GM18520 (cell line): ENCODE data around the gene PIBF1.
A peak's percentile ranks its signal among the peaks of the same experiment; 100 is the strongest.

Experiments
- ATAC-seq: cut with Tn5 transposase; IDR thresholded peaks from one replicate; pipeline ENCODE4 v1.9.1; 2021; ENCODE audit not compliant: unreplicated experiment

Gene PIBF1

GRCh38 chr13:73058432-73058735 lies 276.5 kb downstream of the PIBF1 start:
- ATAC-seq, result peak; percentile 5

GRCh38 chr13:73058736-73059459 lies 277.0 kb downstream of the PIBF1 start, which contains the start of gene KLF5:
Gene KLF5 (plus strand): TSS chr13:73059005. CDS start chr13:73059328, 323 bp downstream.
- peak; percentile 98 for ATAC-seq

DNA sequence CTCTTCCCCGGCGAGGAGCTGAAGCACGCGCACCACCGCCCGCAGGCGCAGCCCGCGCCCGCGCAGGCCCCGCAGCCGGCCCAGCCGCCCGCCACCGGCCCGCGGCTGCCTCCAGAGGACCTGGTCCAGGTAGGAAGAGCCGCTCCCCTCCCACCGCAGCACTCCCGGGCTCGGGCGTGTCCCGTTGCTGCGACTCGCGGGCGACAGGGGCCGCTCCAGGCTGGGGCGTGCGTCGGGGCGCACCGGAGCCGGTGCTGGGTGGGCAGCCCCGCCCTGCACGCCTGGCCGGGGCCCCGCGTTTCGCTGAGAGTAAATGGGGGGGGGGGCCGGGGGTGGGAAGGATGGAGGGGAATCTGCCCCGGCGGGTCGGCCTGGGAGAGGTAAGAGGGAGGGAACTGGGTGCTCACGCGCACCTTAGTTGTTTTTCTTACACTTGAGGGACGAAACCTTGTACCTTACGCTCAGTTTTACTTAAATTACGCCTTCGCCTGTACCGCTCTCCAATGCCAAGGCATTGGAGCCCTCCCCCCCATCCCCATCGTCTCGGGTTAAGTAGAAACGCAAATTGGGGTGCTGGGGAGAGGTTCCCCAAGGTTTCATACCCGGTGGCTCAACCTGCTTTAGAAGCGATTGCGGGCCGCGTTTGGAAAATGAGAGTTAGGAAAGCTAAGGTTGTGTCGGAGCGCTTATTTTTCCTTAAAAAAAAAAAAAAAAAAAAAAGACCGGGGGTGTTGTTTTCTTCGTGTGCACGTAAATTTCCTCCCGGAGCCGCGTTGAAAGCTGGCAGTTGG lies 277.7 kb downstream of the PIBF1 start:
- peak; percentile 19 for ATAC-seq

DNA sequence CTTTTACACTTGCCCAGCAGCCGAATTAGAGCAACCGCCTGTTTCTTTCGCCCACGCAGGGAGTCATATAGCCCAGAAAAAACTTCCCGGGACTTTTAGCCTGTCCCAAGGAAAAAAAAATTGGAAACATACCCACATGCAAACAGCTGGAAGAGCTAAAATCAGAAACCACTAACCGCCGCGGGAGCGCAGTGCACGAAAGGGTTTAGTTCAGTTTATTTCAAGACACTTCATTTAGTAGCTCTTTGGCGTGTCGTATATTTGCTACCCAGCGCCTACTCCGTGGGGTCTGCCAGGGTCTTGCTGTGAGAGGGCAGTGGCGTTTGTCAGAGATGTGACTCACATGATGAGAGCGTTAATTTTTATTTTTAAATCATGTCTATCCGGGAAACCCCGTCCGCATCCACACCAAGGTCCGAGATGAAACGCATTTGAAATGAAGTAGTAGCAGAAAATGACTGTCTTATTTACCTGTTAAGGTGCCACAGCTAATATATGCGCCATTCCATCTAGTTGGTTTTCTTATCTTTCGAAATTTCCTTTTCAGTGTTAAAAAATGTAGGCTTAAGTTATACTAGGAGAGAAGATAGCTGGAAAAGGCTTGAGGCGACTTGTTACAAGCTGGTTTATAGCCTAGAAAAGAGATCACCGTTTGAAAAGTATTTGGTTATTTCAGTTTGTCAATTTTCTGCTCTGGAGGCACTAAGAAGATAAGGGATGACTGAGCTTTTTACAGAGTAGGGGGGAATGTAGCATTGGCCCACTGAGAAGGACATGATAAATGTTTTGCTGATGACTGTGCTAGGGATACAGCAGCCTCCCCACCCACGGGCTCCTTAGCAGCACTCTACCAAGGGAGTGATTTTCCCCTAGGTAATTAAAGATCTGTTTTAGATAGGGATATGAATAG lies 278.6 kb downstream of the PIBF1 start:
- no peak for ATAC-seq

GRCh38 chr13:73061473-73061872 lies 279.5 kb downstream of the PIBF1 start:
- ATAC-seq, result no peak

GRCh38 chr13:73061876-73062275 lies 279.9 kb downstream of the PIBF1 start:
- no peak for ATAC-seq

DNA sequence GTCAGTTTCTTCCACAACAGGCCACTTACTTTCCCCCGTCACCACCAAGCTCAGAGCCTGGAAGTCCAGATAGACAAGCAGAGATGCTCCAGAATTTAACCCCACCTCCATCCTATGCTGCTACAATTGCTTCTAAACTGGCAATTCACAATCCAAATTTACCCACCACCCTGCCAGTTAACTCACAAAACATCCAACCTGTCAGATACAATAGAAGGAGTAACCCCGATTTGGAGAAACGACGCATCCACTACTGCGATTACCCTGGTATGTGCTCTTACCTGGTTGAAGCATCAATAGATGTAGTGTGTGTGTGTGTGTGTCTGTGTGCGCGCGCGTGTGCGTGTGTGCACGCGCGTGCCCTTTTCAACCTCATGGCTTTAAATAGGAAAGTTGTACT lies 280.5 kb downstream of the PIBF1 start:
- no peak for ATAC-seq

GRCh38 chr13:73063166-73063565 lies 281.2 kb downstream of the PIBF1 start:
- ATAC-seq, result no peak

DNA sequence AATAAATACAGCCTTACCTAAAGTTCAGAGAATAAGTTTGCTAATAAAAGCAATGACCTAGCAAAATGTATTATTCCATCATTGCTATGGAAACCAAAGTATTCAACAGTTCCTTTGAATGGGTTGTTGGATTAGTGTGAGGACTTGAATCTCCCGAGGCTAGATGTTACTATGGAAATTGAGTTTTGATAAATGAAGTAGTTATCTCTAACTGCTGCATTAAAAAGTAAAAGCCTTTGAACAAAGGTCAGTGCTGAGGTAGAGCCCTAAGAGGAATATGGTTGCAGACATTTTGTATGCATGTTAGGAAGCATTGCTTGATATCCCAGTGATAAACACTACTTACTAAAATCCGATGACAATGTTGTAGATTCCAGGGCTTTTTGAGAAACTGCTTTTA lies 283.1 kb downstream of the PIBF1 start:
- no peak for ATAC-seq

DNA sequence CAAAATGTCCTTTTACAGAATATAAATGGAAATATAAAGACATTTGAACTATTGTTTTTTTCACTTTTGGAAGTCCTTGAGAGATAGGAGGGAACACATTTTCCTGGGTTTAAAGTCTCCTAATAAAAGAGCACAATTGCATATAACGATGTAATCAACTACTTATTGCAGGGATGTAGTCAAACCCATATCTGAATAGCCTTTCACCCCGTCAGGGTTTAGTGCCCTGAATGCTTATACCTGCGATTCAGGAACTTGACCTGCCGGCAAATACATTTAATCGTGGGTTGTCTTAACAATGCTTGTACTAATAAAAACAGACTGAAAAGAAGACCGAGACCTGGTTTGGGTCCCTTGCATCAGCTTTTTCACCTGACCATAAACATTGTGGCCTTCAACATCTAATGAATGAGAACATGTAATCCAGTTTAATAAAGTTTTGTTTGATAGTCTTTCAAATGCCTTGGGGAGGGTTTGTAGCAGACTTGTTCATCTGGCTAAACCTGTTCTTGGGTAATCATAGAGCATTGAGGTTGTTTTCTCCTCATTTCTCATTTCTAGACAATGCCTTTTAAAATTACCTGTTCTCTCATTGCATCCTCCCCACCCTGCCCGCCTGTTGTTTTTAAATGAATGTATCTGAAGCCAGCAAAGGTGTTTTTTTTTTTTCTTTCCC lies 283.9 kb downstream of the PIBF1 start:
- ATAC-seq, result no peak
